Measurements from ENCODE around the gene SMIM35.

Gene SMIM35

GRCh38 chr11:118017111-118017510 is 69.7 kb downstream of the SMIM35 start:
- no peak for DNase-seq (ENCODE audit: low read depth, low spot score)
- no peak overlapping the region for H3K4me3 ChIP-seq (ENCODE audit: low read depth, low read length)
- no peak for TF ChIP-seq CTCF (IDR thresholded peaks at IDR 0.05; ENCODE audit: insufficient read depth, low read length, missing control alignments)
- POLR2A ChIA-PET = no interaction called here
- CTCF ChIA-PET = no interaction called here

- ChIA-PET POLR2A (no interaction called here), CTCF (interaction anchor here (1.1 kb wide), 1 partner anchor 67 kb away, joined by 4 read pairs; no protein-coding TSS in a partner anchor)
- no peak overlapping the region for H3K4me3 ChIP-seq (ENCODE audit: low read depth, low read length)
- no peak for DNase-seq (ENCODE audit: low read depth, low spot score)
- no peak for TF ChIP-seq CTCF (IDR thresholded peaks at IDR 0.05; ENCODE audit: insufficient read depth, low read length, missing control alignments)
Measured at GRCh38 chr11:118016104-118016503, 70.7 kb downstream of the SMIM35 start.

GRCh38 chr11:118015385-118015841 is 71.3 kb downstream of the SMIM35 start:
- no peak for DNase-seq (ENCODE audit: low read depth, low spot score)
- ChIA-PET CTCF (interaction anchor here (1.1 kb wide), 1 partner anchor 66 kb away, joined by 4 read pairs; no protein-coding TSS in a partner anchor), POLR2A (no interaction called here)
- no peak for TF ChIP-seq CTCF (IDR thresholded peaks at IDR 0.05; ENCODE audit: insufficient read depth, low read length, missing control alignments)
- H3K4me3 ChIP-seq (ENCODE audit: low read depth, low read length) = no peak overlapping the region

GRCh38 chr11:118014022-118014421 is 72.7 kb downstream of the SMIM35 start:
- ChIA-PET CTCF (no interaction called here), POLR2A (no interaction called here)
- no peak overlapping the region for H3K4me3 ChIP-seq (ENCODE audit: low read depth, low read length)
- no peak for DNase-seq (ENCODE audit: low read depth, low spot score)
- TF ChIP-seq CTCF (IDR thresholded peaks at IDR 0.05; ENCODE audit: insufficient read depth, low read length, missing control alignments) = no peak

- TF ChIP-seq CTCF (IDR thresholded peaks at IDR 0.05; ENCODE audit: insufficient read depth, low read length, missing control alignments) = no peak
- H3K4me3 ChIP-seq (ENCODE audit: low read depth, low read length) = no peak overlapping the region
- no peak for DNase-seq (ENCODE audit: low read depth, low spot score)
- CTCF ChIA-PET = no interaction called here
- POLR2A ChIA-PET = no interaction called here
Measured at GRCh38 chr11:118012083-118012669, 74.6 kb downstream of the SMIM35 start.

- no peak overlapping the region for H3K4me3 ChIP-seq (ENCODE audit: low read depth, low read length)
- TF ChIP-seq CTCF (IDR thresholded peaks at IDR 0.05; ENCODE audit: insufficient read depth, low read length, missing control alignments) = no peak
- DNase-seq (ENCODE audit: low read depth, low spot score) = no peak
- ChIA-PET CTCF (no interaction called here), POLR2A (no interaction called here)
Measured at GRCh38 chr11:118010738-118011461, 75.9 kb downstream of the SMIM35 start.
